Retinal pigment epithelial cell (primary cell): Measurements from ENCODE around the gene ARMC9.
"Not testable (repeated sequence)": the region's sequence is repeated elsewhere in the genome, so short reads cannot be mapped to it uniquely, and the experiment has no call there.

Experiments used
- DNase-seq: peaks from one replicate; pipeline ENCODE4 v3.0.0-alpha.2; 2010; ENCODE audit warnings: low read depth
- H3K4me3 ChIP-seq: 2 replicates; pipeline ENCODE4 v1.5.1; 2011; ENCODE audit warnings: mild to moderate bottlenecking, low read length, control low read depth, moderate library complexity
- CTCF ChIP-seq: conservative IDR thresholded peaks from 2 replicates; pipeline ENCODE4 v1.5.1; 2011; ENCODE audit warnings: low read depth, low read length, control low read depth, inconsistent platforms

Gene ARMC9

GRCh38 chr2:231399853-231400680 lies 201.6 kb downstream of the ARMC9 start:
- peak; percentile 38 for TF ChIP-seq CTCF
- no peak overlapping the region for H3K4me3 ChIP-seq
- DNase-seq = no peak

- not testable (repeated sequence) for H3K4me3 ChIP-seq, DNase-seq
Measured at GRCh38 chr2:231400681-231401080, 202.2 kb downstream of the ARMC9 start.

- not testable (repeated sequence) for H3K4me3 ChIP-seq, DNase-seq
Measured at GRCh38 chr2:231401101-231401500, 202.7 kb downstream of the ARMC9 start.

GRCh38 chr2:231403421-231404182 lies 205.2 kb downstream of the ARMC9 start:
- not testable (repeated sequence) for DNase-seq, H3K4me3 ChIP-seq

GRCh38 chr2:231404183-231404578 lies 205.8 kb downstream of the ARMC9 start:
- not testable (repeated sequence) for DNase-seq, H3K4me3 ChIP-seq

GRCh38 chr2:231405601-231406367 lies 207.4 kb downstream of the ARMC9 start:
- H3K4me3 ChIP-seq, DNase-seq: not testable (repeated sequence)

GRCh38 chr2:231407686-231408085 lies 209.3 kb downstream of the ARMC9 start:
- not testable (repeated sequence) for DNase-seq, H3K4me3 ChIP-seq

More at GRCh38 chr2:231405601-231406367, 207.4 kb downstream of the ARMC9 start:
- TF ChIP-seq CTCF = peak; percentile 34

- not testable (repeated sequence) for DNase-seq, H3K4me3 ChIP-seq
Measured at GRCh38 chr2:231408304-231408703, 209.9 kb downstream of the ARMC9 start.

GRCh38 chr2:231409776-231410175 lies 211.3 kb downstream of the ARMC9 start:
- H3K4me3 ChIP-seq = no peak overlapping the region
- DNase-seq = no peak
- TF ChIP-seq CTCF = no peak
